ENCODE results near the gene CCDC73.
"Not testable (repeated sequence)": the region's sequence is repeated elsewhere in the genome, so short reads cannot be mapped to it uniquely, and the experiment has no call there.

Gene CCDC73

DNA sequence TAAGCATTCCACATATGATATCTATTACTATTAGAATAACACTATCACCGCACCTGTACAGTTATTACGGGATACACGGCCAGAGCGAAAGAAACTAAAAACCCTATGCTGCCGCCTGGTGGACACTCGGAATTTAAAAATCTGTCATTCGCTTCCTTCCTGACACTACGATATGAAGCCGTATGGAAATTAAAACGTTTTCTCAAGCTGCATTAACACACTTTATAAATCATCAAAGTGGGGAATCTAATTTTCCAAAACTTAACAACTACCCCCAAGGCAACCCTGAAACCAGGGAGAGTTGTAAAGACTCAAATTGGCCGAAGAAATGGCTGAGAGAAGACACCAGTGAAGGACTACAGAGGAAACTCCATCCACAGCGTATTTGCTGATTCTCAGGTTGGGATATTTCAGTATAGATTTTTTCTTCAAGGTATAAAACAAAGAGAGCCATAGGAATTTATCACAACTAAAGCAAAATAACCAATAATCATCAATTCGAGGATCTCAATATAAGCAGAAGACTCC lies 1.4 kb downstream of the CCDC73 start:
- DNase-seq: peak; percentile 23

DNA sequence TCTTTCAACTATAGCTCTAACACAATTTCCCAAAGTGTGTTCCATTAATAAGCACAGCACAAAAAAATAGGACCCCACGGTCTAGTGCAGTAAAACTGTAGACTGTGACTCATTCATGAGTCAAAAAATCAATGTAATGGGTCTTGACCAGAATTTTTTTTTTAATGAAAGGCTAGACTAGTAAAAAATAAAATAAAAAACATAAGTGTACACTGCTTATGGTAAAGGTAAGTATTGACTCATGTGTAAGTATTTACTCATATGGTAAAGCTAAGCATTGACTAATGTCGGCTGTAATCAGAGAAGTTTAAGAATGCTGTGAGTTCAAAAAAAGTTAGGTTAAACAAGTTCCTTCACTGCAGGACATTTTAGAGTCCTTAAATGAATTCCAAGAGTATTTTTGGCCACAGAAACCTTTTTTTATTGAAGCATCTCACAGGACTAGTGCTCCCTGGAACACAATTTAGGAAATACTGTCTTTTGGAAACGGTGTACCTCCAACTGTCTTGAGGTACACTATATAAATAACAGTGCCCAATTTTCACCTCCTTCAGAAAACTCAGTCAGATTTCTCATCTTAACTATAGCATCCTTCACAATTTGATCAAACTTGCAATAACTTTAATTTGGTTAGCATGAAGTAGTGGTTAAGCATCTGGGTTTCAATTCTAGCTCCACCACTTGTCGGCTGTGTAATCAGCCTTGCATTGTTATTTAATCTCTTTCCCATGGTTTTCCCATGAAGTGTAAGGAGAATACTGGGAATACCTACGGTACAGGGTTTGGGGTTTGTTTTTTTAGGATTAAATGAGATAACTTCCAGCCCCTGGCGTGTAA lies 2.1 kb downstream of the CCDC73 start:
- DNase-seq: no peak

DNA sequence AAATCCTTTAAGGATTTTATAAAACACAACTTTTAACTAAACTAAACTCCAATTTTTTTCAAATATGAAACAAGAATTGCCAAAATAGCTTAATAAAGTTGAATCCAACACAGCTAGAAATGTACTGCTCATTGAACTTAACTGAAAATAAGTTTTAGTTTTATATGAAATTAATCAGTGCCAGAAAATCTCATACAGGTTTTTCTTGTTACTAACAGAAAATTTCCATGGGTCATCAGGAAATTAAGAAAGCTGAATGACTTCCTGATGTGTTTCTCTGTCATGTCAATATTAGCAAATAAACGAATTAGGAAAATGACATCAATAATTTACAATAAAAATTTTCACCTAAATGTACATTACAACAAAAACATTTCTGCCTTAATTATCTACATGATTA lies 3.5 kb downstream of the CCDC73 start:
- no peak for DNase-seq

GRCh38 chr11:32786811-32787210 lies 7.7 kb downstream of the CCDC73 start:
- peak; percentile 88 for DNase-seq

GRCh38 chr11:32785262-32785661 lies 9.2 kb downstream of the CCDC73 start:
- no peak for DNase-seq

GRCh38 chr11:32781721-32782120 lies 12.7 kb downstream of the CCDC73 start:
- DNase-seq: no peak

- not testable (repeated sequence) for DNase-seq
Observed at GRCh38 chr11:32780839-32781238, 13.6 kb downstream of the CCDC73 start.

- DNase-seq: no peak
Observed at GRCh38 chr11:32779136-32779535, 15.3 kb downstream of the CCDC73 start.

- DNase-seq: no peak
Observed at GRCh38 chr11:32775908-32776307, 18.6 kb downstream of the CCDC73 start.

DNA sequence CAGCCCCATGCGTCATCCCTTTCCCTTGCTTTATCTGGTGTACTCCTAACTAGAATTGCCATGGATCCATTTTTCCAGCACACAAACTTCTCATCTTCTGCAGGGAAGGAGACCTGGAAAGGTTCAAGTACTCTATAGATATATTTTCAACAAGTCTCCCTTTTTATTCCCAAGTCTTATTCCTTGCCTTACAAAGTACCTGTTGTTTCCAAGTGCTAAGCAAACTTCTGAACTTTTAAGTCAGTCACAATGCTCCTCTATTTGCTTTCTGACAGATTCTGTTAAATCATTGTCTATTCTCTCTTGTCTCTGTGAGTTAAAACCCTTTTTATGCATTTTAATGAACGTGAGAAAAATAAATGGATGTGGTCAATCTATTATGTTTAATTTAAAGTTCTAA lies 20.4 kb downstream of the CCDC73 start:
- DNase-seq: no peak

GRCh38 chr11:32772731-32773130 lies 21.7 kb downstream of the CCDC73 start:
- DNase-seq: no peak

- DNase-seq: not testable (repeated sequence)
Observed at GRCh38 chr11:32761774-32762173, 32.7 kb downstream of the CCDC73 start.

GRCh38 chr11:32758291-32758690 lies 36.2 kb downstream of the CCDC73 start:
- DNase-seq: no peak

GRCh38 chr11:32753181-32753580 lies 41.3 kb downstream of the CCDC73 start:
- not testable (repeated sequence) for DNase-seq

- no peak for DNase-seq
Observed at GRCh38 chr11:32752001-32752400, 42.5 kb downstream of the CCDC73 start.

GRCh38 chr11:32751381-32751780 lies 43.1 kb downstream of the CCDC73 start:
- no peak for DNase-seq

GRCh38 chr11:32729976-32730375 lies 64.5 kb downstream of the CCDC73 start:
- DNase-seq: no peak

- no peak for DNase-seq
Observed at GRCh38 chr11:32723332-32723731, 71.1 kb downstream of the CCDC73 start.

DNA sequence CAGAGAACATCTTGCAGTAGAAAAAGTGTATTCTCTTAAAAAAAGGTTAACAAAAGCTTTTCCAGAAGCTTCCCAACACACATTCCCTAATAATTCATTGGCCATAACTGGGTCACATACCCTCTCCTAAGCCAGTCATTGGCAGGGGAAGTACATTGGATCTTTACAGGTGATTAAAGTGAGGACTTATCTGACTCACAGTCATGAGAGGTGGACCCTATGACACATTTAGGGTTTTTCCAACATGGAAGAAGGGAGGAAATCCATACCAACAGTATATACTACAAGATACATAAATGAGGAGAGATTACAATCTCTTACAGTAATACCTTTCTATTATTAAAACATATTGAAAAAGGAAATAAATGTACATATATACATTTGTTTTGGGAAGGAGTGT lies 72.2 kb downstream of the CCDC73 start:
- DNase-seq: no peak

DNA sequence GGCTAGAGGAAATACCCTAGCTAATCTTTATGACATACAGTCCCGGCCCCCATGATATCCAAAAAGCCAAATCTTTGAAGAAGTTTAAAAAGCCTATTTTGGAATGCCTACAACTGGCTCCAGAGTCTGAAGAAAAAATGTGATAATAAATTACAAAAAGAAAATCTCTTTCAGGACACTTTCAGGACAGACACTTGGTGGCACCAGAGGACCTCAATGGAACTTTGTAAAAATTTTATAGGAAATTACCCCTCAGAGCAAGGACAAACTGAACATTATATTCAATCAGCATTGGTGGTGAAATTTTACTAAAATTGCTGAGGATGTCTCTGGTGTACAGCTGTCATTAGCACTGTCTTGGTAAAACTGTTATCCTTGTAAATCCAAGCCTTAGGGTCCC lies 81.0 kb downstream of the CCDC73 start:
- no peak for DNase-seq

- not testable (repeated sequence) for DNase-seq
Observed at GRCh38 chr11:32708978-32709377, 85.5 kb downstream of the CCDC73 start.

DNA sequence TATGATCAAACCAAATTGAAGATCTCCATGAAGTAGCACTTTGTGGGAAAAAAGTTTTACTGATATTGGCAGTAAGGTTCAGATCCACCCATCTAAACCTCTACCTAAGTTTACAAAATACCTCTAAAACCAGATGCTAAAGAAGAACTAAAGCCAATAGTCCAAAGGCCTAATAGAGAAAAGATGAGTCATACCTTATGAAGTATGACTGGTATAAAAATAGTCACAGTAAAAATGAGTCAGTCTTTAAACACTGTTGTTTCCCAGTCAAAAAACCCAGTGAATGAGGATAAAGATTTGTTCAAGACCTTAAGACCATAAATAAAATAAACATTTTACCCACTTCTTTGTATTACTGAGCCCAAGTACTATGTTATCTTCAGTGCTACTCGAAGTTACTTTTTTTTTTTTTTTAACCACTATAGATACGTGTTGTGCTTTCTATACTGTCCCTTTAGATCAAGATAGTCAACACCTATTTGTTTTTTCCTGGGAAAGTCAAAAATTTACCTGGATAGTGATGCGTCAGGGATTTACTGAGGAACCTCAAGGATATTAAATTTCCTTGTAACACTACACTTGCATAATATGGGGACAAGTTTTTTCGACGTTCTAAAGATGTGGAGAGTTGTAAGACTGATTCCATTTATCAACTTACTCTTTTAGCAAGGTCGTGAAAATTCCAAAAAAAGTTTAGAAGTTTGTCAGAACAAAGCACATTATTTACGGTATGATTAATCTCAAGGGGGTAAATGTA lies 87.3 kb downstream of the CCDC73 start:
- DNase-seq: no peak

DNA sequence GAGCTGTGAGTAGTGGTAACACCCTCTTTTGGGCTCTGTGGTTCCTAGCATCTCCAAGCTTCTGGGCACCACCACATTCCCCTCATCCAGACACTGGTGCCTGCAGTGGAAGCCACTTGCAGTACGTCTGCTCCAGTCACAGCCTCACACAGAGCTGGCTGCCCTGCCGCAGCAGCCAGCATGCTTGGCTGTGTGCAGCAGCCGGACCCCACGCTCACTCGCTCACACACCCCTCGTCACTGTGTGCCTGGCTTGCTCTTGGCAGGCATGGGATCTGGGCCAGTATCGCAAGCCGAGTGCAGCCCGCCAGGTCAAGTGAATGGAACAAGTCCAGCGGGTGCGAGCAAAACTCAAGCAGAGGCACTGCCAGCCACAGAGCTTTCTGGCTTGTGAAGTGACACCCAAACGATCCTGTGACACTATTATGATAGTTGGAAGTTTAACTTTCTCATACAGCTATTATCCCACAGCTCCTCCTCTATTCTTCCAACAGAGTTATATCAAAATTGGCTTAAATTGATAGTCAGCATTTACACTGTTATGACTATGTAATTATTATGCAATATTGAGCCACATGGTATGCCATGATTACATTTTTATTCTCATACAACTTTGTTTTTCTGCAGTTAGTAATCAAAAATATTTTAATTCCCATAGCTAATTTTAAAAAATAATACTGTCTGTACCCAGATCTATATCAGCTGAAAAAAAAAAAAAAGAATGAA lies 89.0 kb downstream of the CCDC73 start:
- no peak for DNase-seq
